SIG-M5 treated with dmso at 0.1 percent for 504 hours (cell line): ENCODE measurements around the gene TMEM8B.
"Not testable (repeated sequence)": the region's sequence is repeated elsewhere in the genome, so short reads cannot be mapped to it uniquely, and the experiment has no call there.

ENCODE experiments used
- DNase-seq: peaks from one replicate; lab custom pipeline; 2025; ENCODE audit not compliant: unreplicated experiment; lab: John Stamatoyannopoulos, UW

Gene TMEM8B

GRCh38 chr9:35905912-35906679 is 77.1 kb downstream of the TMEM8B start, which contains the start of gene HRCT1:
Gene HRCT1, plus strand, starts transcription at chr9:35906202. Its CDS starts 86 bp downstream, at chr9:35906288.
- peak; percentile 14 for DNase-seq

GRCh38 chr9:35906923-35907699 is 78.1 kb downstream of the TMEM8B start:
- no peak for DNase-seq

DNA sequence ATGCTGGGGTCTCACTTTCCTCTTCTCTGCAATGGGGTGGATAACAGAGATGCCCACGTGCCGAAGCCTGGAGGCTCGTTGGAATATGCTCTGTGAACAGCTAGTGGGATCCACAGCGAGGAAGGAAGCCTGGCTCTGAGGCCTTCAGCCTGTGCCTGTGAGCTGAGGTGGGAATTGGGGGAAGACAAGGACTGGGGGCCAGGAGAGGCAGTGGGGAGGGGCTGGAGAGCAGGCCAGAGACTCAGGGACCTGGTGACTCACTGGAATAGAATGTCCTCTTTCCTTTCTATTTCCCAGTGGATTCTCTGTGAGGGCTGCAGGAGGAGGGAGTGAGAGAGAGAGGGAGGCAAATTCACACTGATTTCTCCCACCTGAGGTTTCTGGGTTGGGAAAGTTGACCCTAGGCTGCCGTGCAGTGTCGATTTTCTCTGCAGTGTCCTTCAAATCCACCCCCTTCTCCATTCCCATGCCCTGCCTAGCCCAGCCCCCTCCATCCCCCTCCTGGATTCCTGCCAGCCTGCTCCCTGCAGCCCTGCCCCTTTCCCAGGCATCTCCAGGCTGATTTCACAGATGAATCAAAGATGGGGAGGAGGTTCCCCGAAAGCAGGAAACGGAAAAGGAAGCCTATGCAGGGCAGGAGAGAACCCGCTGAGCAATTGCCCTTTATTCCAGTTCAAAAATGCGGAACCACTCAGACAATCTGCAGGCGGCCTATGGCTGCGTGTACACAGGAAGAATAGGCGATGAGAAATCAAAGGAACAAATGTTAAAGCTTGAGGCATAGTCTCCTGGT is 78.9 kb downstream of the TMEM8B start:
- DNase-seq: no peak

DNA sequence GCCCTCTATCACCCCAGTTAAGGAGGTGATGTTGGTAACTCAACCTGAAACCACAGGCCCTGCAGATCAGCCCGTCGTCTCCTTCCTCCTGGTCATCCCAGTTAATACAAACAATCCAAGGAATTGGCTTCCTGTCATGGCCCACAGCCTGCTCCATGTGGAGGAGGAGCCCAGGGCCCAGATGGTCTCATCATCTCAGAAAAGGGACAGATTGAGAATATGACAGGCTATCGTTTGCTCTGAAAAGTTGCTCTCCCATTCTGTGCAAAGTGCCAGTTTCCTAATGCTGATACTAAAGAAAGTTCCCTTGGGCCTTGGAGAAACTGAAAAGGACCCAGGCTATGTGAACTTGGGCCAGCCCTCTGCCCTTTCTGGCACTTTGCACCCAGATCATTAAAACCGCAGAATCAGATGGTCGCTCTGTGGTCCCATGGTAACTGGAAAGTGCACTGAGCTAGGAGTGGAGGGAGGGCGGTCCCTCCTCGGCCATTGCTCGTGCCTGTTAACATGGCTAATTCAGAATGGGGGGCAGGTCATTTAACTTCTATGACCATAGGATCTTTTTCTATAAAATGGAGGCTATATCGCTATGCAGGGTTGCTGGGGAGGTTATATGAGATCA is 79.6 kb downstream of the TMEM8B start:
- DNase-seq: no peak

DNA sequence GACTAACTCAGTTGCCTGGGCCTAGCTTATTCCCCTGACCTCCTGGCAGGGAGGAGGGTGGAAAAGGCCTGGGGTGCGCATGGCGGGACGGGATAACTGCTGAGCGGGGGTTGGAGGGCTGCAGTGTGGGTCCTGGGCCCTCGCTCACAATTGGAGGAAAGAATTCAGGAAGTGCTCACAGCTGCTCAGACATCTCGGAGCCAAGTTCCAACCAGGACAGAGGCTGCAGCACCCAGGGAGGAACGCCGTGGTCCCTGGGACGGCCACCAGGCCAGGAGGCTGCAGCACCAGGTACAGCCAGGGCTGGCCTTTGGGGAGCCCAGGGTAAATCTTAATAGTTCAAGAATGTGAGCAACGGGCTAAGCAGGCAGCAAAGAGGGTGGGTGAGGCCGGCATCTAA is 80.2 kb downstream of the TMEM8B start, which contains the start of gene SPAAR:
Gene SPAAR, plus strand, starts transcription at position 217 of the 400 bp plus-strand sequence. CDS start 974 bp downstream, outside the sequence.
- DNase-seq: no peak

GRCh38 chr9:35909687-35910612 is 80.9 kb downstream of the TMEM8B start:
- DNase-seq: no peak

DNA sequence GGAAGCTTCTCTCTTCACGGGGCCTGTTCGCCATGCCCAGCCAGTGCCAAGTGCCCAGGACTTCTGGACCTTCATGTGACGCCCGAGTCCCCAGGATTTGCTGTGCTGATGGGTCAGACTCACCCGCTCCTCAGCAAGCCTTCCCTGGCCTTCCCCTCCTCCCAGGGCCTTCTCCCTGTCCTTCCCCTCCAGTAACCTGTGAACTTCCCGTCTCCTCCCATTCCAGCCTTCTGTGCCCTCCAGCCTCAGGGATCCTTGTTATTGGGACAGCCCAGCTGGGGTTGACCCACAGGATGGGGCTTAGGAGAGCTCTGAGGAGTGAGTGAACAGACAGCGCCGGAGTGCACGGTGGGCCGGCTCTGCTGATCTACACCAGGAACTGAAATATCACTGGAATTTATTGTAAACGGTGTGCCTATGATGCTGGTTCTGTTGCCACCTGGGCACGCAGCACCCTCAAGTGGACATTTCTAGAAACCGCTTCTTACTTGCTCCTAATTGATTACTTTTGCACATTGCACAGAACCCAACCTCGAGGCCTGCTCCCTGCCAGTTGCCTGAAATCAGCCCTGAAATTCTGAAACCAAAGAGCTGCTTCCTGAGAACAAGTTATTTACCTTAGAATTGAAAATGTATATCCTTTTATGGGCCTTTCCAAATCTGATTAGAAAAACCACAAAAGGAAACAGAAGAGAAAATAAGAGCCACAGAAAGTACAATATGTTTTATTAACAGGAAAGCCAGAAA is 81.8 kb downstream of the TMEM8B start:
- peak; percentile 30 for DNase-seq

DNA sequence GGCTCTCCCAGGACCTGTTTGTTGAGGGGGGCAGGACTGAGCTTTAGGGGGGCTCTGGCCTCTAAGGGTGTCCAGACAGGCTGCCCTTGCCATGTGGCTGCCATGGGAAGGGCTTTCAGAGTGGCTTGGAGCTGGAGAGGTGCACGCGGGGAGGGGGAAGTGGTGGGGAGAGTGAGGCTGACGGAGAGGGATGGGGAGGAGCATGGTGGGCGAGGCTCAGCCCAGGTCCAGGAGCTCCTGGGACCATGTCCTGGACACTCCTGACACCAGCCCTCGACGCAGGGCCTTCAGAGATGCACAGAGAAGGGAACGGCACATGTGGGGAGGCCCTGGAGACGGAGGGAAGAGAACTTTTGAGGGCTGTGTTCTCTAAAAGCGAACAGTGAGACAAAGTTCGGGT is 82.7 kb downstream of the TMEM8B start:
- no peak for DNase-seq

GRCh38 chr9:35912791-35913400 is 83.9 kb downstream of the TMEM8B start:
- DNase-seq: no peak

- not testable (repeated sequence) for DNase-seq
Observed at GRCh38 chr9:35913429-35913828, 84.4 kb downstream of the TMEM8B start.

DNA sequence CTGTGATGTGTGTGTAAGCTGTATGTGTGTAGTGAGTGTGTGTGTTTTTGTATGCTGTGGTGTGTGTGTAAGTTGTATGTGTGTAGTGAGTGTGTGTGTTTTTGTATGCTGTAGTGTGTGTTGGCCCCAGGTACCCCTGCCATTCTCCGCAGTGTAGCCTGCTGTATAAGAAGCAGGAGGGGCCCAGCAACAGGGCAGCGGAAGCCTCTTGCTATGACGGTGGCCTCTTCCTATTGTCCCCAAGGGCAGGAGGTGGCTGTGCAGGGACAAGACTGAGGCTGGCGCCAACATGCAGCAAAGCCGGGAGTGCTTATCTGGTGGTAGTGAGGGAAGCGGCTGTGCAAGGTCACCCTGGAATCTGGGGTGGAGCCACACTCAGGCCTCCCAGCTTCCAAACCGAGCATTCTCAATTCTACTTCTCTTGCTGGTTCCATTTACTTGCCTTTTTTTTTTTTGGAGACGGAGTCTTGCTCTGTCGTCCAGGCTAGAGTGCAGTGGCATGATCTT is 85.3 kb downstream of the TMEM8B start:
- DNase-seq: no peak
